OCI-LY3 (cell line): ENCODE measurements around the gene TRPM1.
A peak's percentile ranks its signal among the peaks of the same experiment; 100 is the strongest.

Experiments used
- H2AFZ ChIP-seq: fragments of 200-600, 300-600 bp; shearing (Covaris generic); 2 replicates; pipeline ENCODE4 v1.6.0; 2014; ENCODE audit warnings: antibody characterized with exemption, low read depth, low read length
- H3K27ac ChIP-seq: fragments of 200-600, 300-600 bp; sonication (generic); 2 replicates; pipeline ENCODE4 v1.5.1; 2014; ENCODE audit warnings: mild to moderate bottlenecking, low read length, moderate library complexity, mixed read lengths
- H3K27me3 ChIP-seq: fragments of 200-600, 300-600 bp; sonication (generic); 2 replicates; pipeline ENCODE4 v1.6.1; 2014; ENCODE audit warnings: low read depth, low read length, mixed read lengths
- H3K36me3 ChIP-seq: fragments of 200-600, 300-600 bp; sonication (generic); replicated peaks from 2 replicates; pipeline ENCODE3; 2014; ENCODE audit warnings: low read depth, low read length, mixed read lengths
- H3K4me1 ChIP-seq: fragments of 300-600, 200-600 bp; sonication (generic); 2 replicates; pipeline ENCODE4 v1.6.1; 2014; ENCODE audit warnings: low read length, mixed read lengths
- H3K4me2 ChIP-seq: fragments of 200-600, 300-600 bp; sonication (generic); 2 replicates; pipeline ENCODE4 v1.6.1; 2014; ENCODE audit warnings: low read length, mixed read lengths
- H3K4me3 ChIP-seq: fragments of 300-600, 200-600 bp; sonication (generic); 2 replicates; pipeline ENCODE4 v1.5.1; 2014; ENCODE audit warnings: antibody characterized with exemption, mild to moderate bottlenecking, low read length, moderate library complexity
- H3K79me2 ChIP-seq: fragments of 300-600, 200-600 bp; shearing (Covaris generic); 2 replicates; pipeline ENCODE4 v1.6.1; 2014; ENCODE audit warnings: mild to moderate bottlenecking, low read length, mixed read lengths
- H3K9ac ChIP-seq: fragments of 300-600, 200-600 bp; shearing (Covaris generic); 2 replicates; pipeline ENCODE4 v1.6.0; 2014; ENCODE audit warnings: mild to moderate bottlenecking, low read length, moderate library complexity
- H3K9me3 ChIP-seq: fragments of 200-600, 300-600 bp; shearing (Covaris generic); 2 replicates; pipeline ENCODE4 v1.6.1; 2014; ENCODE audit warnings: low read length, mixed read lengths; ENCODE audit not compliant: insufficient read depth
- H4K20me1 ChIP-seq: fragments of 200-600, 300-600 bp; sonication (generic); 2 replicates; pipeline ENCODE4 v1.6.1; 2016; ENCODE audit warnings: low read length, mixed read lengths; ENCODE audit not compliant: insufficient read depth
- CTCF ChIP-seq: fragments of 200-600, 300-600 bp; sonication (generic); IDR thresholded peaks from 2 replicates; pipeline ENCODE4 v1.5.1; 2014; ENCODE audit warnings: antibody characterized with exemption, low read length, low read depth
- EZH2phosphoT487 ChIP-seq: fragments of 200-600 bp; shearing (Covaris generic); IDR thresholded peaks from 2 replicates; pipeline ENCODE4 v1.6.1; 2018; ENCODE audit warnings: antibody characterized with exemption, mixed run types, low read depth

TRPM1 gene

GRCh38 chr15:31100738-31101137 is 787 bp downstream of the TRPM1 start:
- Histone ChIP-seq H3K4me2 (no peak overlapping the region), H4K20me1 (no peaks in the 10 kb centered on the region), H3K79me2 (no peaks in the 10 kb centered on the region), H3K27me3 (peaks cover 10% of the 10 kb centered on the region; the same call in 1 of the 2 replicates), H3K9ac (no peak overlapping the region), H3K4me3 (no peak overlapping the region), H2AFZ (no peak overlapping the region), H3K9me3 (no peaks in the 10 kb centered on the region), H3K4me1 (peaks cover 33% of the 10 kb centered on the region), H3K27ac (no peak overlapping the region), H3K36me3 (no peaks in the 10 kb centered on the region)
- no peak for TF ChIP-seq EZH2phosphoT487
- TF ChIP-seq CTCF = no peak

GRCh38 chr15:31098953-31099740 is 2.4 kb downstream of the TRPM1 start:
- no peak overlapping the region for H2AFZ ChIP-seq
- H3K4me2 ChIP-seq = peak overlapping the region; percentile 68
- no peaks in the 10 kb centered on the region for H3K36me3 ChIP-seq
- H3K4me3 ChIP-seq = peak overlapping the region; percentile 51
- H3K9ac ChIP-seq = peak overlapping the region; percentile 2; the same call in 1 of the 2 replicates
- no peak for TF ChIP-seq EZH2phosphoT487
- TF ChIP-seq CTCF = peak; percentile 64
- H3K27me3 ChIP-seq = peaks cover 10% of the 10 kb centered on the region; the same call in 1 of the 2 replicates
- no peaks in the 10 kb centered on the region for H3K9me3 ChIP-seq
- no peaks in the 10 kb centered on the region for H3K79me2 ChIP-seq
- peaks cover 31% of the 10 kb centered on the region for H3K4me1 ChIP-seq
- H3K27ac ChIP-seq = no peak overlapping the region
- H4K20me1 ChIP-seq = no peaks in the 10 kb centered on the region

- no peak overlapping the region for H3K9ac ChIP-seq
- peaks cover 10% of the 10 kb centered on the region; the same call in 1 of the 2 replicates for H3K27me3 ChIP-seq
- H3K4me3 ChIP-seq = no peak overlapping the region
- TF ChIP-seq CTCF (no peak), EZH2phosphoT487 (no peak)
- H3K36me3 ChIP-seq = no peaks in the 10 kb centered on the region
- peak overlapping the region; percentile 68 for H3K4me2 ChIP-seq
- no peak overlapping the region for H3K27ac ChIP-seq
- H4K20me1 ChIP-seq = no peaks in the 10 kb centered on the region
- no peaks in the 10 kb centered on the region for H3K9me3 ChIP-seq
- H3K79me2 ChIP-seq = no peaks in the 10 kb centered on the region
- no peak overlapping the region for H2AFZ ChIP-seq
- peaks cover 26% of the 10 kb centered on the region for H3K4me1 ChIP-seq
These were observed 3.0 kb downstream of the TRPM1 start for GRCh38 chr15:31098491-31098917.

GRCh38 chr15:31096563-31096962 is 5.0 kb downstream of the TRPM1 start:
- Histone ChIP-seq H4K20me1 (no peaks in the 10 kb centered on the region), H3K4me3 (no peak overlapping the region), H2AFZ (no peak overlapping the region), H3K27me3 (peaks cover 9% of the 10 kb centered on the region; the same call in 1 of the 2 replicates), H3K79me2 (no peaks in the 10 kb centered on the region), H3K27ac (no peak overlapping the region), H3K36me3 (no peaks in the 10 kb centered on the region), H3K9ac (no peak overlapping the region), H3K9me3 (no peaks in the 10 kb centered on the region), H3K4me1 (peaks cover 26% of the 10 kb centered on the region), H3K4me2 (no peak overlapping the region)
- TF ChIP-seq CTCF = no peak
- TF ChIP-seq EZH2phosphoT487 = no peak
